DMS 273 (cell line): ENCODE measurements around the gene RAB4B.
A peak's percentile ranks its signal among the peaks of the same experiment; 100 is the strongest.
"Not testable (repeated sequence)": the region's sequence is repeated elsewhere in the genome, so short reads cannot be mapped to it uniquely, and the experiment has no call there.

Experiments
- DNase-seq: peaks from one replicate; lab custom pipeline; 2025; ENCODE audit not compliant: unreplicated experiment; lab: John Stamatoyannopoulos, UW

The RAB4B gene

DNA sequence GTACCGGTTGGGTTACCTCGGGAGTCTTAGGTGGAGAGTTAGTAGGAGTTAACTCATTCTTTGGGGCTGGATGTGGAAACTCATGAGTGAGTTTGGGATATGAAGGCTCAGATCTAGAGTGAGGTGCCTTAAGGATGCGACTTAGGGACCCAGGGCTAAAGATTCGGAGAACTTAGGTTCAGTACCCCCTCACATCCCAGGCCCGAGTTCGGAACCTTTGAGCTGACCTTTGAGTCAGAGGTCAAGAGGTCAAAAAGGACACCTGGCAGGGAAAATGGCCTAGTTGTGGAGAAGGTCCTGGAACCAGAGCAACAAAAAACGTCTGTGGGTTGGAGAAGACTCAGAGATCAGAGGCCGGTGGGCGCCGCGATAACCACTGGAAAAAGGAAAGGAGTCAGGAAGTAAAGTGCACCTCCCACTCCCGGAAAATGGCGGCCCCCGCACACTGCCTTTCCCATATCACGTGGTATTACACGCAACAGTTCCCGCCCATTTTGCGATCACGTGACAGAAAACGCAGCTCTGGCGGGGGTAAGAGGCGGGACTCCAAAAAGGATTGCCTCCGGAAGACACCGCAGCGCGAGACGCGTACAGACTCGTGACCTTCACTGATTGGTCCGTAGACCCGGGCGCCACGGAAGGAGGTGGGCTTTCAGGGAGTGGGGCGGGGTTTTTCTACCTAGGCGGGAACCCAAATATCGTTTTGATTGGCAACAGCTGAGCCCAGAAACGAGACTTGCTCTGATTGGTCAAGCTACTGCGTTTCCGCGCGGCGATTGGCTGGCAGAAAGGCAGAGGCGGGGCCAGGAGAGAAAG, 27.8 kb upstream of the RAB4B start, which contains the start of gene ACTMAP:
ACTMAP (minus strand) TSS at position 420 of the 816 bp plus-strand sequence. CDS start 674 bp downstream, outside the sequence.
- DNase-seq, result peak; percentile 100

- peak; percentile 99 for DNase-seq
Observed at GRCh38 chr19:40750874-40751537, 27.0 kb upstream of the RAB4B start, which contains the start of gene SNRPA. TSS of gene SNRPA (plus strand) at chr19:40751203. CDS start at chr19:40751409, 206 bp downstream.

- DNase-seq, result no peak
Observed at GRCh38 chr19:40752257-40752781, 25.7 kb upstream of the RAB4B start.

GRCh38 chr19:40754611-40755247, 23.3 kb upstream of the RAB4B start:
- DNase-seq, result no peak

- no peak for DNase-seq
Observed at GRCh38 chr19:40755248-40755624, 22.8 kb upstream of the RAB4B start.

DNA sequence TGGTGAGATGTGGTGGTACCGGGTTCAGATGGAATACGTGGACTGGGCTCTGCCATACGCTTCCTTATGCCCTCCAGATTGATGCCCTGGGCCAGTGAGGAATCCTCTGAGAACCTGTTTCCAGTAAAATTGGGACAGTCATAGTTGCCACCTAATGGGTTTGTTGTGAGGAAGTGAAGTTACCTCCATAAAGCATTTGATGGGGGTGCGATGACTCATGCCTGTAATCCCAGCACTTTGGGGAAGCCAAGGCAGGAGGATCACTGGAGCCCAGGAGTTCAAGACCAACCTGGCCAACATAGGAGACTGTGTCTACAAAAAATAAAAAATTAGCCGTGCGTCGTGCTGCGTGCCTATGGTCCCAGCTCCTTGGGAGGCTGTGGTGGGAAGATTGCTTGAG, 22.3 kb upstream of the RAB4B start:
- DNase-seq, result no peak

GRCh38 chr19:40756502-40757110, 21.4 kb upstream of the RAB4B start:
- DNase-seq, result no peak

DNA sequence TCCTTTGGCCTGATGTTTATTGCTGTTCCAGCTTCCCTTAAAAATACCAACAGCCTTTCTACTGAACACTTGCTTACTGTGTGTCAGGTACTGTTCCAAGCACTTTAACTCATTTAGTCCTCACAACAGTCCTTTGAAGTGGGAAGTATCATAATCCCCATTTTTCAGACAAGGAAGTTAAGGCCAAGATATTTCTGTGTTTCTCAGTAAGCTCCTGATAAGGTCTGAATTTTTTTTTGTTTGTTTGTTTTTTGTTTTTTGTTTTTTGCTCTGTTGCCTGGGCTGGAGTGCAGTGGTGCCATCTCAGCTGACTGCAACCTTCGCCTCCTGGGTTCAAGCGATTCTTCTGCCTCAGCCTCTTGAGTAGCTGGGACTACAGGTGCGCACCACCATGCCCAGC, 19.6 kb upstream of the RAB4B start:
- DNase-seq, result no peak

DNA sequence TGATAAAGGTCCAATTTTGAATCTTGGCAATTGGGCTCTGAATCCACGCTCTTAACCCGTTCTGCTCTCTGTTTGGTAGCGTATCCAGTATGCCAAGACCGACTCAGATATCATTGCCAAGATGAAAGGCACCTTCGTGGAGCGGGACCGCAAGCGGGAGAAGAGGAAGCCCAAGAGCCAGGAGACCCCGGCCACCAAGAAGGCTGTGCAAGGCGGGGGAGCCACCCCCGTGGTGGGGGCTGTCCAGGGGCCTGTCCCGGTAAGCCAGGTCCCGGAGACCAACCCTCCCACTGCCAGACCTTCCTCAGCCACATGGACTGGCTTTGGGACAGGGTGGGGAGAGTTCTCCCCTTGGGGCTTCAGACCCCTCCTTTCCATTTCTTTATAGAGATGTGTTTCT, 18.7 kb upstream of the RAB4B start:
- no peak for DNase-seq

GRCh38 chr19:40762754-40763470, 15.1 kb upstream of the RAB4B start:
- DNase-seq, result no peak

- DNase-seq, result no peak
Observed at GRCh38 chr19:40763526-40763925, 14.5 kb upstream of the RAB4B start.

GRCh38 chr19:40763963-40764362, 14.1 kb upstream of the RAB4B start:
- no peak for DNase-seq

GRCh38 chr19:40766385-40766784, 11.7 kb upstream of the RAB4B start:
- DNase-seq, result not testable (repeated sequence)

GRCh38 chr19:40768869-40769268, 9.2 kb upstream of the RAB4B start:
- DNase-seq, result no peak

GRCh38 chr19:40771101-40771862, 6.8 kb upstream of the RAB4B start:
- peak; percentile 30 for DNase-seq

- no peak for DNase-seq
Observed at GRCh38 chr19:40774916-40775631, 3.0 kb upstream of the RAB4B start, which contains the start of gene MIA. TSS of gene MIA (plus strand) at chr19:40775521. CDS start at chr19:40775543, 22 bp downstream.

GRCh38 chr19:40775632-40776022, 2.4 kb upstream of the RAB4B start:
- DNase-seq, result no peak

DNA sequence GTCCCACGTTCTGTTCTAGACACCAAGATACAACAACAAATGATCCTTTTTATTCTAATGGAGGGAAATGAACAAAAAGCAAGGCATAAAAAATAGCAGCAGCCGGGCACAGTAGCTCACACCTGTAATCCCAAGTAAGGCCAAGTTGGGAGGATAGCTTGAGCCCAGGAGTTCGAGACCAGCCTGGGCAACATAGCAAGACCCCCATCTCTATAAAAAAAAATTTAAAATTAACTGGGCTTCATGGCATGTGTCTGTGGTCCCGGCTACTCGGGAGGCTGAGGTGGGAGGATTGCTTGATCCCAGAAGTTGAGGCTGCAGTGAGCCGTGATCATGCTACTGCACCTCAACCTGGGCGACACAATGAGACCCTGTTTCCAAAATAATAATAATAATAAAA, 1.7 kb upstream of the RAB4B start:
- no peak for DNase-seq
